Measurements from ENCODE around the gene HIBADH. TPM values are rescaled to one million over a fixed set of nuclear protein-coding genes. Genes with fewer than 3 reads are reported as not detected.

HIBADH gene
- total RNA-seq, 2 donors from 2014 or later, result 21.7 to 30.7 TPM

DNA sequence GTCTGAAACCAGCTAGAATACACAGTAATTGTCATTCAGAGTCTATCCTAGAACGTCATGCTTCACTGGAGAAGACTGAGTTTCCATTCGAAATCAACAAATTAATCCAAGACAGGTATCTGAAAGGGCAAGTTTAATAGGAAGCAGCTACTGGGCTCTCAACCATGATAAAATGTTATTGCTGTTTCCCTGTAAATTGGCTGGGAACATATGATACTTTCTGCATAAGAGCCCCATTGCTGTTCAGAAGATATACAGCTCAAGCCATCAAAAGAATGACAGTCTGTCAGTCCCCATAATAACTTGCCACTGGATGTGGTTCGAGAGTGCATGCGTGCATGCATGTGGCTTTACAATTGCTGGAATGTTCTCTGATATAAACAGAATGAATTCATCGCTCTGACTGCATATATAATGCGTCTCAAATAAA, 129.0 kb downstream of the HIBADH start:
- Histone ChIP-seq H3K4me1 (ENCODE audit: control insufficient read depth in 1 of 2, low read depth in 2 of 2) (no peaks in the 10 kb centered on the region), H3K4me3 (no peak overlapping the region), H3K27me3 (replicated peaks; ENCODE audit: insufficient read depth) (no peaks in the 10 kb centered on the region), H3K27ac (no peak overlapping the region), H3K9me3 (no peaks in the 10 kb centered on the region), H3K36me3 (peaks cover 15% of the 10 kb centered on the region)
- ATAC-seq (ENCODE audit: insufficient number of reproducible peaks, low FRiP score, low read depth) (no peak), DNase-seq (ENCODE audit: low spot score) (no peak)
- TF ChIP-seq CTCF (IDR thresholded peaks at IDR 0.05), result no peak

GRCh38 chr7:27532314-27532713, 130.4 kb downstream of the HIBADH start:
- Histone ChIP-seq H3K36me3 (peaks cover 15% of the 10 kb centered on the region), H3K27ac (no peak overlapping the region), H3K4me3 (no peak overlapping the region), H3K4me1 (ENCODE audit: control insufficient read depth in 1 of 2, low read depth in 2 of 2) (no peaks in the 10 kb centered on the region), H3K9me3 (no peaks in the 10 kb centered on the region), H3K27me3 (replicated peaks; ENCODE audit: insufficient read depth) (no peaks in the 10 kb centered on the region)
- no peak for ATAC-seq (ENCODE audit: insufficient number of reproducible peaks, low FRiP score, low read depth)
- no peak for DNase-seq (ENCODE audit: low spot score)
- TF ChIP-seq CTCF (IDR thresholded peaks at IDR 0.05), result no peak

DNA sequence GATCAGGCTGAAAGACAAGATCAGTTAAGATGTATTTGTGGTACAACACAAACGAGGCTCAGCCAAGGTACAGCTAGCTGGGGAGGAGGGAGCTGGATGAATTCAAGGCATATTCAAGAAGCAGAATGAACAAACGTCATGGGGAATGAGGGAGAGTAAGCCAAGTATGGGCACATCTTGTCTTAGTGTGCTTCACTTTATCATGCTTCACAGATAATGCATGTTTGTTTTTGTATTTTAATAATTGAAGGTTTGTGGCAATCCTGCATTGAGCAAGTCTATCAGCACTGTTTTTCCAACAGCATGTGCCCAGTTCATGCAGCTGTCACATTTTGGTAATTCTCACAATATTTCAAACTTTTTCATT, 135.4 kb downstream of the HIBADH start:
- no peaks in the 10 kb centered on the region for H3K9me3 ChIP-seq
- no peak overlapping the region for H3K4me3 ChIP-seq
- peaks cover 31% of the 10 kb centered on the region for H3K36me3 ChIP-seq
- DNase-seq (ENCODE audit: low spot score) (no peak), ATAC-seq (ENCODE audit: insufficient number of reproducible peaks, low FRiP score, low read depth) (no peak)
- H3K4me1 ChIP-seq (ENCODE audit: control insufficient read depth in 1 of 2, low read depth in 2 of 2), result no peaks in the 10 kb centered on the region
- H3K27ac ChIP-seq, result no peak overlapping the region
- no peak for TF ChIP-seq CTCF (IDR thresholded peaks at IDR 0.05)
- no peaks in the 10 kb centered on the region for H3K27me3 ChIP-seq (replicated peaks; ENCODE audit: insufficient read depth)

DNA sequence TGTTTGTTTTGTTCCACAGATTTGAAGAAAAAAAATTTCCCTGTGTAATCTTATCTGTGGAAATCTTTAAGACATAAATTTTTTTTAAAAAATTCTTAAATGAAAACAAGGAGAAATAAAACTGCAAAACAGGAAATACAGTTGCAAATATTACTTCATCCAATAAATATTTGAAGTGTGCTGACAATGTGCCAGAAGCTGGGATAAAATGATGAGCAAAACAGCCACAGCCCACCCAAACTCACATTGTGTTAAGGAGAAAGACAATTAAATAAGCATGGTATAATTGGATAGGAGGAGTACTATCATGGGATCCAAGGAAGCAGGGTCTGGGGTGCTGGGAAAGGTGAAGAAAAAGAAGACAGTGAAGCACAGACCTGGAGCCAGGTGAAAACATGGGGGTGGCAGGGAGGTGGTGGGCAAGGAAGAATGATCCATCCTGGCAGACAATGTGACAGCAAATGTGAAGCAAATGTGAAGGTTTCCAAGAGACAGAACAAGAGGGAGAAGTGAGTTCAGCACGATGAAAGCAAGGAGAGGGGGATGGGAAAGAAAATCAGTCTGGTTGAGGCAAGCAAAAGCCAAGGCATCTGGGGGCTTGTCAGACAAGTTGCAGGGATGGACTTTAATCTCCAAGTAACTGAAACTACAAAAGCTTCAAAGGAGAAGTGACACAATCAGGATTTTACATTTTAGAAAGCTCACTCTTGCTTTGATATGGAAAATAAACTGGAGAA, 135.9 kb downstream of the HIBADH start:
- H3K27ac ChIP-seq, result no peak overlapping the region
- H3K36me3 ChIP-seq, result peaks cover 31% of the 10 kb centered on the region
- no peak for DNase-seq (ENCODE audit: low spot score)
- no peak for ATAC-seq (ENCODE audit: insufficient number of reproducible peaks, low FRiP score, low read depth)
- no peaks in the 10 kb centered on the region for H3K4me1 ChIP-seq (ENCODE audit: control insufficient read depth in 1 of 2, low read depth in 2 of 2)
- no peaks in the 10 kb centered on the region for H3K27me3 ChIP-seq (replicated peaks; ENCODE audit: insufficient read depth)
- H3K4me3 ChIP-seq, result no peak overlapping the region
- H3K9me3 ChIP-seq, result no peaks in the 10 kb centered on the region
- TF ChIP-seq CTCF (IDR thresholded peaks at IDR 0.05), result no peak

- TF ChIP-seq CTCF (IDR thresholded peaks at IDR 0.05), result no peak
- ATAC-seq (ENCODE audit: insufficient number of reproducible peaks, low FRiP score, low read depth) (no peak), DNase-seq (ENCODE audit: low spot score) (no peak)
- no peaks in the 10 kb centered on the region for H3K27me3 ChIP-seq (replicated peaks; ENCODE audit: insufficient read depth)
- no peak overlapping the region for H3K27ac ChIP-seq
- H3K4me3 ChIP-seq, result no peak overlapping the region
- peaks cover 30% of the 10 kb centered on the region for H3K36me3 ChIP-seq
- H3K4me1 ChIP-seq (ENCODE audit: control insufficient read depth in 1 of 2, low read depth in 2 of 2), result no peaks in the 10 kb centered on the region
- no peaks in the 10 kb centered on the region for H3K9me3 ChIP-seq
Measured at GRCh38 chr7:27526131-27526530, 136.6 kb downstream of the HIBADH start.

Measured in thoracic aorta (tissue), 2 donors.